Kidney capillary endothelial cell (primary cell): ENCODE results near the gene THOC5.
"Not testable (repeated sequence)": the region's sequence is repeated elsewhere in the genome, so short reads cannot be mapped to it uniquely, and the experiment has no call there.

Source experiments
- DNase-seq: peaks from one replicate; pipeline ENCODE4 v3.0.0-alpha.2; 2018; ENCODE audit warnings: low spot score

THOC5 gene

DNA sequence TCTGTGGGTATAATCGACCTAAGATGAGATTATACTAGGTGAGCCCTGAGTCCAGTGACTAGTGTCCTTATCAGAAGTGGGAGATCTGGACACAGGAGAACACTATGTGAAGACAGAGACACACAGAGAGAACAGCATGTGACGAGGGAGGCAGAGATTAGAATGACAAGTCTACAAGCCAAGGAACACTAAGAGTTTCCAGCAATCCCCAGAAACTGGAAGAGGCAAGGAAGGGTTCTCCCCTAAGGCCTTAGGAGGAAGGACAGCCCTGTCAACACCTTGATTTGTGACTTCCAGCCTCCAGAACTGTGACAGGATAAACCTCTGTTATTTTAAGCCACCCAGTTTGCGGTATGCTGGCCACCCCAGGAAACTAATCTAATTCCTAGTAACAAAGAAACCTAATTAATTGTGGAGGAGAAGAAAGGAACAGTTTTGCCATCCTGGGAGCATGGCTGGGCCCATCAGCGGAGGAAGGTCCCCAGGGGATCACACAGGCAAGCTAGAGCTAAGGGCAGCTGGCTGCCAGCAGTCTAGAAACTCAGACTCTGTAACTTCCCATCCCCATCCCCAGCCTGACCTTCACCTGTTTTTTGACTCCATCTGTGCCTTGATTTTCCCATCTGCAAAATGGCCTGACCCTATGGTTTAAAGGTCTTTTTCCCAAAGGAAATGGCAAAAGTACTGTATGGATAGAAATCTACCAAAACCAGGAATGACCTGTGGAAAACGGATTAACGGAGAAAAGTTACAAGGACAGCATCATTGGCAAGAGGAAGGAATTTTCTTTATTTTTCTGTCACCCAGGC is 10.3 kb upstream of the THOC5 start:
- DNase-seq = no peak

- no peak for DNase-seq
Measured at GRCh38 chr22:29559853-29560252, 6.3 kb upstream of the THOC5 start.

DNA sequence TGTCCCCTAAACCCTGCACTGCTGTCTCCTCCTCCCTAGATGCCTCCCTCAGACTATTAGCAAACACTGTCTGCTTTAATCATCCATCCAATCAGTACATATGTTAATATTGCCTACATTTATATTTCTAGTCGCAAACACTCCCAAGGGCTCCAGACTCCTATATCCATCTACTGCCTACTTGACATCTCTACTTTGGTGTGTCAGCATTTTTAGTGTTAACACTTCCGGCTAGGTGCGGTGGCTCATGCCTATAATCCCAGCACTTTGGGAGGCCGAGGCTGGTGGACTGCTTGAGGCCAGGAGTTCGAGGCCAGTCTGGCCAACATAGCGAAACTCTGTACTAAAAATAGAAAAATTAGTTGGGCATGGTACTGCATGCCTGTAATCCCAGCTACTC is 5.5 kb upstream of the THOC5 start:
- DNase-seq = no peak

DNA sequence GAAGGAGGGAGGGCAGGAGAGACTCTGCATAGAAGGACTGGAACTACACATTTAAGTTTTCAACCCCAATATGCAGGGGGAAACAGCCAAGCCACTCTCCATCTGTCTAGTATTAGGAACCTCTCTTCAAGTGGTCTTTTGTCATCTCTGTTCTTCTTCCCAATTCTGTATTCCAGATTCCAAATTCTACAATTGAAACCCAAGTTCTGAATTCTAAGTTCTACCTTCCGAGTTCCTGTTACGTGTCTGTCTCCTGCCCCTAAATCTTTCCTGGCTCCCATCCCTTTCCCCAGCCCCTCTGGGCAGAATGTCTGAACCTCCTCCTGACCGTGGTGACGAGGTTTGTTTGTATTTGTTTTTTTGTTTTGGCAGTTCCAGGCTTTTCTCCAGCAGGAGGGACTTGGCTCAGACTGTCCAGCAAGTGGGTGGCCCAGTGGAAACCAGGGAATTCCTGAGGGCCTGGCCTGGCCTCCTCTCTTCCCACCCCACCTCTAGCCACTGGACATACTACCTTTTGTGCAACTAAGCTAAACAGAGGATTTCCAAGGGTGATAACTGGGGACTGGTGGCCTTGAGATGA is 1.6 kb upstream of the THOC5 start:
- DNase-seq = no peak

- not testable (repeated sequence) for DNase-seq
Measured at GRCh38 chr22:29552357-29552756, 1.2 kb downstream of the THOC5 start.

DNA sequence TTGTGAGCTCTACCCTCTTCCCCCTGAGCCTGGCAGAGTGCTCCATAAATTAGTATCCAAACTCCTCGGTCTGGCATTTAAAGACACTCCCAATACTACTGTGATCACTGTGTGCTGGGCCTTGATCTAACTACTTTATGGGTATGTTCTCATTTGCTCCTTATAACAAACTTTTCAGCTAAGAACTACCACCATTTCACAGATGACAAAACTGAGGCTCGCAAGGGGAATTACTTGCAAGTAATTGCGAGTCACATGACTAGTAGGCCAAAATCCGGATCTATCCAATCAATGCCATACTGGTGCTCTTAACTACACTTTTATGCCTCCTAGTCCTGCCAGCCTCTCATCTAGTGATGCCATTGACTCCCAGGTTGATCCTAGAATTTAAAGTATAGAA is 3.6 kb downstream of the THOC5 start:
- DNase-seq = no peak

- DNase-seq = not testable (repeated sequence)
Measured at GRCh38 chr22:29545045-29545444, 8.5 kb downstream of the THOC5 start.

DNA sequence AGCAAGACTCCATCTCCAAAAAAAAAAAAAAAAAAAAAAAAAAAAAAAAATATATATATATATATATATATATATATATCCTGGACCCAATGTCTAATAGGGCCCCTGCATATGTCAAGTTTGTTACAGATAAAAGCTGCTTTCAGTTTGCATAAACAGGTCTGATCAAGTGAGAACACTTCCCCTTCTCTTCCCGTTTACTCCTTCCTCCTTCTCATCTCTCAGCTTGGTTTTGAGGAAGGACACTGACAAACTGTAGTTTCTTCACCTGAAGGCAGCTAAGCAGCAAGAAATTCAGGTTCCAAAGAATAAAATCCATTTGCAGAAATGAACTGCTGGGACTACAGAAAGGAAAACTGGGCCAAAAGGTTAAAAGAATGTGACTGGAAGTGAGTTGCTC is 11.7 kb downstream of the THOC5 start:
- no peak for DNase-seq

GRCh38 chr22:29539105-29539504 is 14.5 kb downstream of the THOC5 start:
- peak; percentile 40 for DNase-seq

DNA sequence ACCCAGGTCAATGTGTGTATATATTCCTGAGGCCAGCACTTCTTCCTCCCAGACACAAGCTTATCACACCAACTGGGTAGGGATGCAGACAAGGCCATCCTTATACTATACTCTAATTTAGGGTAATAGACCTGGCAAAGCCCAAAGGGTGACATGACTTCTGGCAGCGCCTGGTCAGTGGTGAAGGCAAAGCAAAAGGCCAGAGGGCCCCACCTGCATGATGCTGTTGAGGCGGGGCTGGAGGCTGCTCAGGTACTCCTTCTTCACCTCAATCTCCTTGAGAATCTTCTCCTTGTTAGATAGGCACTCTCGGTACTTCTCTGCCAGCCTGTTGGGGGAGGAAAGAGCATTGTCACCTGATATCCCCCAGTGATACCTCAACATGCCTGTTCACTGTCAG is 17.1 kb downstream of the THOC5 start:
- no peak for DNase-seq

GRCh38 chr22:29531419-29531818 is 22.1 kb downstream of the THOC5 start:
- no peak for DNase-seq

DNA sequence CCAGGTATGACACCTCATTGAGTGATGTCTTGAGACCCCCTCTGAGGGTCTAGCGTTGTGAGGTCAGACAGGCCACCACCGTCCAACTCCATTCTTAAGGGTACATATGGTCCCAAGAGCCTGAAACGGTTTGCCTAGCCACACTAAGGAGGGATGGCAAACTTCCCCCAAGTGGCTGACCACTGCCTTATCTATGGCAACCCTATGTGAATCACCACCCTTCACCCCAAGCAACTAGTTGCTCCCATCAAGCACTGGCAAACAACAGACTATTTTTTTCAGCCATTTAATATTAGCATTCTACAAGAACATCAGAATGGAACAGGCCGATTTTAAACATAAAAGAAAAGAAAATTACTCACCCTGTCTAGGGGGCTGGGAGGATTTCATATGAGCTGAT is 22.8 kb downstream of the THOC5 start:
- no peak for DNase-seq

DNA sequence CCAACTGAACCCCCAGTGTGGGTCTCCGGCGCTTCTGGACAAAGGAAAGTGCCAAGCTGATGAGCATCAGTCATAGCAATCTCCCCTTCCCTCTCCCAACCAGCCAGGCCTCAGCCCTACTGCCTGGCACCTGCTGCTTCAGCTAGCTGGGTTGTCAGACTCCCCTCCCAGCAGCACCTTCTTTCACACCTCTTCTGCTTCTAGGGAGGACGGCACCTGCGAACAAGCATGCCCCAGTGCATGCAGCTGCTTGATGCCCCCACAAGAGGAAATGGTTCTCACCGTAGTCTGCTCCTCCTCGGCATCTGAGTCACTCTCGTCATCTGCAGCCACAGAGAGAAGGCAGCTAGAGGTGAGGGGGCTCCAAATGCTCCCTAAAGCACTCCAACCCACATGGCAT is 25.4 kb downstream of the THOC5 start:
- no peak for DNase-seq

GRCh38 chr22:29524442-29525191 is 28.9 kb downstream of the THOC5 start:
- DNase-seq = no peak

DNA sequence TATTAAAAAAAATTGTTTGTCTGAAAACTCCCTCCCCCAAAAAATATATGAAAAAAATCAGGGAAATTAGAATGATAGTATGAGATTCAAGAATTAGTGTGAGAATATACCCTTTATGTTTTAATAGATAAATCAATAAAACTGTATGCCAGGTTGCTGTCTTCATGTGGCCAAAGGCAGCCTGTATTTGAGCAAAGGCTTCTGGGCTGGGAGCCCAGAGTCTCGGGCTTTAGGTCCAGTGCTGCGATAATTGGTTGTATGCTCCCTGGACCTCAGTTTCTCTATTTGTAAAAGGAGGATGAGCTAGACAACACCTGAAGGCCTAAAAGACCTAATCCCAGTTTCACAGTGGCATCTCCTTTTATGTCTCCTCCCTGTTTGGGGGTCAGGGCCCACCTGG is 29.8 kb downstream of the THOC5 start:
- DNase-seq = no peak

GRCh38 chr22:29521526-29521925 is 32.0 kb downstream of the THOC5 start:
- DNase-seq = no peak

DNA sequence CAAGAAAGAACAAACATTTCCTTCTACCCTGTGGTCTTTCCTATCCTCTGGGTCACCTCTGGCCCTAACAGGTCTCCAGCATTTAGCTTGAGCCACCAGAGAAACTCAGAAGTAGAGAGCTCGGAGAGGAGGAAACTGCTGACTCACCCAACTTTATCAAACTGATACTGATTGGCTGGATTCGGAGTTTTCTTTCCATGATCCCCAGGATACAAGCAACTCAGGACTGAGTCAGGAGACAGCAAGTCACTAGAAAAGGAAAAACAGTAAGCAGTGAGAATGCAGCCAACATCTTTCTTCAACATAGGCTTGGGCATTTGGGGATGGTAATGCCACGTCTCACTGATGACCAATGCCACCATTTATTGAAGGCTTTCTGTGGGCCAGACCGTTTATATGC is 32.7 kb downstream of the THOC5 start:
- DNase-seq = peak; percentile 86

GRCh38 chr22:29519996-29520395 is 33.6 kb downstream of the THOC5 start:
- no peak for DNase-seq

DNA sequence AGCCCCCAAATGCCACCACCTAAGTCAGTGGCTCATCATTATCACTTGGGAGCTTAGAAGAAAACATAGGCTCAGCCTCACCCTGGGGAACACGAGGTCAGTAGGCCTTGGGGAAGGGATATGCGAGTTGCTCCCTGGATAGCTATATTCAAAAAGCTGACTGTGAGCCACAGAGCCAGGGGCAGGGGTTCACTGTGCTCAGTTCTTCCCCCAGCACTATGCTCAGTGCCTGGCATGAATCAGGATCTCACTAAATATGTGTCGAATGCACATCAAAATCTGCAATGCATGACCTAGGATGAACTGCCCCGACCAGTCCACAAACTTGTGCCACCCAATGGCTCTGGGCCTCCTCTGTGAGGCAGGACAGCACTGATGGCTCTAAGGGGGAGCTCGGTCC is 35.1 kb downstream of the THOC5 start:
- no peak for DNase-seq

GRCh38 chr22:29517215-29517908 is 36.2 kb downstream of the THOC5 start:
- no peak for DNase-seq

GRCh38 chr22:29512031-29512430 is 41.5 kb downstream of the THOC5 start:
- no peak for DNase-seq

DNA sequence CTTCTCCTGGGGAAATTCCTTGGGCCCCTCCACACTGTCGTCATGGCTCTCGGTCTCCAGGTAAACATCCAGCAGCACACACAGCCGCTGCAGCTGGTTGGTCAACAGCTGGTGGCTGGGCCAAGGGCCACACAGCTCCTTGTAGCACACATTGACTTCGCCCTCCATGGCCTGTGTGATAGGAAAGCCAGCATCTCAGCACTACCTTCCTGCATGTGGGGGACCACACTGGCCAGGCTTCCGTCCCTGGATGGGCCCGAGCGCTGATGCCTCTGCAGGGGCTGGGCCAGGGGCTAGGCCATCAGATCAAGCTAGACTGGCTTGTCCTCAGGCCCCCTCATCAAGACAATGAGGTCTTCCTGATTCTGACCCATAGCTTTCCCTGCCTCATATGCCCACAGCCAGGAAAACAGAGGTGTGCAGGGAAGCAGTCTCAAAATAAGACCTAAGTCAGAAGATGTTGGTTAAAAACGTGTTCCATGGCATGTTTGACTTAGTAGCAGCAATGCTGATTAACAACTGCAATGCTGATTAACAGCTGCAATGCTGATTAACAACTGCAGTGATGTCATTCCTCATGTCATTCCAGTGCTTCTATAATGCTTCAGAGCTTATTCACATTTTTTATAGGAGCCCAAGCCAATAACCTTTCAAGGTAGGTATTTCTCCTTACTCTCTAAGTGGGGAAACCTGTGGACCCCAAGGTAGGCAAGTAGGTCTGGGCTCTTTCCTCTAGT is 42.3 kb downstream of the THOC5 start:
- no peak for DNase-seq
